Smooth muscle cell (in vitro differentiated cells): ENCODE results near the gene ZP3. TPM values are rescaled to one million over a fixed set of nuclear protein-coding genes. Genes with fewer than 3 reads are reported as not detected.

Source experiments
- DNase-seq: peaks from one replicate; lab custom pipeline; 2025; ENCODE audit not compliant: unreplicated experiment; lab: John Stamatoyannopoulos, UW
- H2AFZ ChIP-seq: fragments of 200-600 bp; sonication (generic); 2 replicates; pipeline ENCODE4 v1.6.0; 2016; ENCODE audit warnings: antibody characterized with exemption, low read depth, mild to moderate bottlenecking
- H3F3A ChIP-seq: fragments of 200-600 bp; sonication (generic); 2 replicates; pipeline ENCODE4 v1.6.0; 2017; ENCODE audit warnings: antibody characterized with exemption, low read depth
- H3K27ac ChIP-seq: fragments of 200-600 bp; sonication (generic); 2 replicates; pipeline ENCODE4 v1.5.1; 2016; ENCODE audit warnings: low read depth, mild to moderate bottlenecking
- H3K27me3 ChIP-seq: fragments of 200-600 bp; sonication (generic); 2 replicates; pipeline ENCODE4 v1.6.1; 2016; ENCODE audit warnings: low read depth, mild to moderate bottlenecking
- H3K36me3 ChIP-seq: fragments of 200-600 bp; sonication (generic); 2 replicates; pipeline ENCODE4 v1.5.1; 2016; ENCODE audit warnings: low read depth
- H3K4me1 ChIP-seq: fragments of 200-600 bp; sonication (generic); 2 replicates; pipeline ENCODE4 v1.5.1; 2016; ENCODE audit warnings: low read depth
- H3K4me2 ChIP-seq: fragments of 200-600 bp; sonication (generic); 2 replicates; pipeline ENCODE4 v1.6.0; 2016; ENCODE audit warnings: mild to moderate bottlenecking
- H3K4me3 ChIP-seq: fragments of 200-600 bp; sonication (generic); 2 replicates; pipeline ENCODE4 v1.5.1; 2016; ENCODE audit warnings: mild to moderate bottlenecking
- H3K79me2 ChIP-seq: fragments of 200-600 bp; sonication (generic); 2 replicates; pipeline ENCODE4 v1.6.0; 2016; ENCODE audit warnings: low read depth, mild to moderate bottlenecking
- H3K9ac ChIP-seq: fragments of 200-600 bp; sonication (generic); 2 replicates; pipeline ENCODE4 v1.6.0; 2016; ENCODE audit warnings: low read depth
- H3K9me3 ChIP-seq: fragments of 200-600 bp; sonication (generic); replicated peaks from 2 replicates; pipeline ENCODE4 v1.5.1; 2016; ENCODE audit warnings: low read depth
- H4K20me1 ChIP-seq: fragments of 200-600 bp; sonication (generic); 2 replicates; pipeline ENCODE4 v1.6.0; 2016; ENCODE audit warnings: low read depth
- CTCF ChIP-seq: fragments of 200-600 bp; sonication (generic); IDR thresholded peaks from 2 replicates; pipeline ENCODE4 v1.5.1; 2017; ENCODE audit warnings: borderline replicate concordance, mild to moderate bottlenecking, antibody characterized with exemption; ENCODE audit not compliant: insufficient read depth, poor library complexity, severe bottlenecking
- WGBS: methylation state at CpG from one replicate; pipeline ENCODE4 v1.1.7; 2016; ENCODE audit warnings: low lambda C conversion rate; 5-methylcytosine and 5-hydroxymethylcytosine counted together
- polyA plus RNA-seq: library from polyadenylated mRNA; unstranded; fragments of >200 nt; fragmentation: Nextera tagmentation; extraction: Ambion mirVana; gene quantifications from 2 replicates; pipeline ENCODE4 v1.2.1, GENCODE V29; 2016
- total RNA-seq: library from RNA; depleted of rRNA; stranded (reverse); fragments of >200 nt; gene quantifications from 2 replicates; pipeline ENCODE4 v1.2.3, GENCODE V29; 2014

Gene ZP3
- total and polyA plus RNA-seq, 2 experiments from 2014 or later = 1.3 to 1.6 TPM

GRCh38 chr7:76427635-76428034 is 2.9 kb downstream of the ZP3 start:
- no peak for TF ChIP-seq CTCF
- peaks cover 7% of the 10 kb centered on the region for H3K4me1 ChIP-seq
- H3K4me3 ChIP-seq = no peak overlapping the region
- no peaks in the 10 kb centered on the region for H4K20me1 ChIP-seq
- no peaks in the 10 kb centered on the region for H3K79me2 ChIP-seq
- no peak overlapping the region for H3K9ac ChIP-seq
- no peak overlapping the region for H2AFZ ChIP-seq
- no peak for DNase-seq
- no peak overlapping the region for H3K27ac ChIP-seq
- 88% methylated on average over 5 of the region's 5 CpGs for WGBS
- no peaks in the 10 kb centered on the region for H3F3A ChIP-seq
- H3K9me3 ChIP-seq = no peaks in the 10 kb centered on the region
- H3K4me2 ChIP-seq = no peak overlapping the region
- H3K36me3 ChIP-seq = no peaks in the 10 kb centered on the region
- no peaks in the 10 kb centered on the region for H3K27me3 ChIP-seq

GRCh38 chr7:76428149-76428823 is 3.5 kb downstream of the ZP3 start:
- Histone ChIP-seq H3F3A (no peaks in the 10 kb centered on the region), H3K4me3 (no peak overlapping the region), H3K9ac (no peak overlapping the region), H3K36me3 (no peaks in the 10 kb centered on the region), H3K4me1 (peaks cover 7% of the 10 kb centered on the region), H3K9me3 (no peaks in the 10 kb centered on the region), H4K20me1 (no peaks in the 10 kb centered on the region), H2AFZ (no peak overlapping the region), H3K4me2 (no peak overlapping the region), H3K27ac (no peak overlapping the region), H3K79me2 (no peaks in the 10 kb centered on the region), H3K27me3 (no peaks in the 10 kb centered on the region)
- WGBS = 84% methylated on average over 13 of the region's 13 CpGs
- no peak for TF ChIP-seq CTCF
- no peak for DNase-seq

- no peak overlapping the region for H3K4me2 ChIP-seq
- WGBS = 80% methylated on average over 18 of the region's 18 CpGs
- no peaks in the 10 kb centered on the region for H3K79me2 ChIP-seq
- H3F3A ChIP-seq = no peaks in the 10 kb centered on the region
- no peaks in the 10 kb centered on the region for H3K27me3 ChIP-seq
- H3K9me3 ChIP-seq = no peaks in the 10 kb centered on the region
- H3K4me3 ChIP-seq = no peak overlapping the region
- no peak overlapping the region for H2AFZ ChIP-seq
- no peak overlapping the region for H3K9ac ChIP-seq
- DNase-seq = no peak
- no peaks in the 10 kb centered on the region for H4K20me1 ChIP-seq
- no peak overlapping the region for H3K27ac ChIP-seq
- no peak for TF ChIP-seq CTCF
- H3K4me1 ChIP-seq = no peaks in the 10 kb centered on the region
- H3K36me3 ChIP-seq = no peaks in the 10 kb centered on the region
Observed at GRCh38 chr7:76428868-76429805, 4.4 kb downstream of the ZP3 start.
